Coronary artery (tissue), 2 donors: ENCODE measurements around the gene DVL3.
"Not testable (repeated sequence)": the region's sequence is repeated elsewhere in the genome, so short reads cannot be mapped to it uniquely, and the experiment has no call there.

Experiments used
- DNase-seq: peaks from one replicate; pipeline ENCODE4 v3.0.0-alpha.2; 2017; ENCODE audit warnings: low spot score
- H3K27ac ChIP-seq, 2 donors: fragments of 200-600 bp; sonication (generic); one replicate each; pipeline ENCODE4 v1.5.1; 2016 to 2019
- H3K4me3 ChIP-seq: fragments of 200-600 bp; sonication (generic); 2 replicates; pipeline ENCODE4 v1.5.1; 2016; ENCODE audit warnings: mild to moderate bottlenecking, moderate library complexity
- CTCF ChIP-seq: fragments of 200-600 bp; sonication (generic); IDR thresholded peaks from one replicate; pipeline ENCODE4 v1.5.1; 2019; ENCODE audit warnings: antibody characterized with exemption

The DVL3 gene

GRCh38 chr3:184155644-184156521 lies 706 bp downstream of the DVL3 start:
- no peak for DNase-seq
- no peak for TF ChIP-seq CTCF
- H3K4me3 ChIP-seq: peak overlapping the region; percentile 82
- peak overlapping the region; percentile 89 to 91 for H3K27ac ChIP-seq

- peak overlapping the region; percentile 89 to 91 for H3K27ac ChIP-seq
- TF ChIP-seq CTCF: no peak
- DNase-seq: no peak
- H3K4me3 ChIP-seq: peak overlapping the region; percentile 82
These were observed 1.4 kb downstream of the DVL3 start for GRCh38 chr3:184156522-184156955.

GRCh38 chr3:184157206-184157605 lies 2.0 kb downstream of the DVL3 start:
- peak overlapping the region; percentile 89 to 91 for H3K27ac ChIP-seq
- no peak for DNase-seq
- TF ChIP-seq CTCF: no peak
- peak overlapping the region; percentile 82 for H3K4me3 ChIP-seq

- no peak for DNase-seq
- no peak overlapping the region for H3K4me3 ChIP-seq
- no peak overlapping the region for H3K27ac ChIP-seq
These were observed 3.2 kb downstream of the DVL3 start for GRCh38 chr3:184158404-184158803.

GRCh38 chr3:184160456-184160855 lies 5.3 kb downstream of the DVL3 start:
- no peak for TF ChIP-seq CTCF
- Histone ChIP-seq H3K4me3 (peak overlapping the region; percentile 54), H3K27ac (peak overlapping the region; percentile 56 to 88)
- DNase-seq: no peak

More at GRCh38 chr3:184158404-184158803, 3.2 kb downstream of the DVL3 start:
- no peak for TF ChIP-seq CTCF

- not testable (repeated sequence) for DNase-seq, H3K4me3 ChIP-seq
- H3K27ac ChIP-seq: peak overlapping the region in 1 of 2 donors; percentile 13
These were observed 7.4 kb downstream of the DVL3 start for GRCh38 chr3:184162571-184163070.

- no peak overlapping the region for H3K4me3 ChIP-seq
- no peak for TF ChIP-seq CTCF
- H3K27ac ChIP-seq: no peak overlapping the region
- DNase-seq: peak; percentile 52
These were observed 9.6 kb downstream of the DVL3 start for GRCh38 chr3:184164648-184165330.
